ENCODE results near the gene CHP1.
A peak's percentile ranks its signal among the peaks of the same experiment; 100 is the strongest.
"Not testable (repeated sequence)": the region's sequence is repeated elsewhere in the genome, so short reads cannot be mapped to it uniquely, and the experiment has no call there.

Gene CHP1

GRCh38 chr15:41281236-41281635 lies 50.2 kb downstream of the CHP1 start:
- H4K20me1 ChIP-seq (ENCODE audit: insufficient read depth, low read length): no peaks in the 10 kb centered on the region
- no peaks in the 10 kb centered on the region for H3K9me2 ChIP-seq (ENCODE audit: low read depth, low read length)
- no peak overlapping the region for H3K4me3 ChIP-seq (ENCODE audit: low read depth, low read length, poor library complexity, severe bottlenecking)
- no peak overlapping the region for H3K4me2 ChIP-seq (ENCODE audit: low read length)
- H3F3A ChIP-seq (ENCODE audit: insufficient read depth, low read length): no peaks in the 10 kb centered on the region
- H3K79me2 ChIP-seq (ENCODE audit: insufficient read depth, low read length): peaks cover 22% of the 10 kb centered on the region
- TF ChIP-seq EZH2 (IDR thresholded peaks at IDR 0.05; ENCODE audit: borderline replicate concordance, low read length) (no peak), CTCF (IDR thresholded peaks at IDR 0.05; ENCODE audit: low read length) (no peak)
- H3K4me1 ChIP-seq (ENCODE audit: insufficient read depth, low read length, severe bottlenecking): peaks cover 26% of the 10 kb centered on the region
- no peaks in the 10 kb centered on the region for H3K9me3 ChIP-seq (ENCODE audit: low read length)
- no peak overlapping the region for H2AFZ ChIP-seq (ENCODE audit: low read length)
- H3K36me3 ChIP-seq (ENCODE audit: insufficient read depth, low read length): peaks cover 42% of the 10 kb centered on the region
- no peak overlapping the region for H3K9ac ChIP-seq (ENCODE audit: low read length)
- H3K27ac ChIP-seq (ENCODE audit: low read depth, low read length, poor library complexity, severe bottlenecking): peak overlapping the region; percentile 94
- no peaks in the 10 kb centered on the region for H3K27me3 ChIP-seq (ENCODE audit: insufficient read depth, low read length)

- not testable (repeated sequence) for H3K4me2 ChIP-seq (ENCODE audit: low read length); H3K9me3 ChIP-seq (ENCODE audit: low read length); H2AFZ ChIP-seq (ENCODE audit: low read length); H4K20me1 ChIP-seq (ENCODE audit: insufficient read depth, low read length); H3K4me3 ChIP-seq (ENCODE audit: low read depth, low read length, poor library complexity, severe bottlenecking); H3K9me2 ChIP-seq (ENCODE audit: low read depth, low read length); H3K9ac ChIP-seq (ENCODE audit: low read length); H3F3A ChIP-seq (ENCODE audit: insufficient read depth, low read length); H3K27me3 ChIP-seq (ENCODE audit: insufficient read depth, low read length)
- peaks cover 50% of the 10 kb centered on the region for H3K36me3 ChIP-seq (ENCODE audit: insufficient read depth, low read length)
- peaks cover 34% of the 10 kb centered on the region for H3K79me2 ChIP-seq (ENCODE audit: insufficient read depth, low read length)
- H3K27ac ChIP-seq (ENCODE audit: low read depth, low read length, poor library complexity, severe bottlenecking): peak overlapping the region; percentile 94
- peaks cover 38% of the 10 kb centered on the region for H3K4me1 ChIP-seq (ENCODE audit: insufficient read depth, low read length, severe bottlenecking)
Observed at GRCh38 chr15:41282436-41282835, 51.4 kb downstream of the CHP1 start.

- H3K9me2 ChIP-seq (ENCODE audit: low read depth, low read length); H3K9me3 ChIP-seq (ENCODE audit: low read length); H4K20me1 ChIP-seq (ENCODE audit: insufficient read depth, low read length); H3F3A ChIP-seq (ENCODE audit: insufficient read depth, low read length); H2AFZ ChIP-seq (ENCODE audit: low read length); H3K27me3 ChIP-seq (ENCODE audit: insufficient read depth, low read length): not testable (repeated sequence)
- Histone ChIP-seq H3K79me2 (ENCODE audit: insufficient read depth, low read length) (peaks cover 34% of the 10 kb centered on the region), H3K36me3 (ENCODE audit: insufficient read depth, low read length) (peaks cover 57% of the 10 kb centered on the region), H3K27ac (ENCODE audit: low read depth, low read length, poor library complexity, severe bottlenecking) (peak overlapping the region; percentile 94), H3K4me3 (ENCODE audit: low read depth, low read length, poor library complexity, severe bottlenecking) (peak overlapping the region; percentile 99), H3K9ac (ENCODE audit: low read length) (peak overlapping the region; percentile 53), H3K4me2 (ENCODE audit: low read length) (peak overlapping the region; percentile 98), H3K4me1 (ENCODE audit: insufficient read depth, low read length, severe bottlenecking) (peaks cover 42% of the 10 kb centered on the region)
Observed at GRCh38 chr15:41282980-41283652, 52.0 kb downstream of the CHP1 start.

GRCh38 chr15:41283653-41284426 lies 52.8 kb downstream of the CHP1 start:
- Histone ChIP-seq H3K27me3 (ENCODE audit: insufficient read depth, low read length) (no peaks in the 10 kb centered on the region), H3K9ac (ENCODE audit: low read length) (peak overlapping the region; percentile 99), H3K9me3 (ENCODE audit: low read length) (no peaks in the 10 kb centered on the region), H3K79me2 (ENCODE audit: insufficient read depth, low read length) (peaks cover 40% of the 10 kb centered on the region), H3K36me3 (ENCODE audit: insufficient read depth, low read length) (peaks cover 59% of the 10 kb centered on the region), H3F3A (ENCODE audit: insufficient read depth, low read length) (no peaks in the 10 kb centered on the region), H4K20me1 (ENCODE audit: insufficient read depth, low read length) (no peaks in the 10 kb centered on the region), H2AFZ (ENCODE audit: low read length) (no peak overlapping the region), H3K4me2 (ENCODE audit: low read length) (peak overlapping the region; percentile 98), H3K9me2 (ENCODE audit: low read depth, low read length) (no peaks in the 10 kb centered on the region), H3K4me1 (ENCODE audit: insufficient read depth, low read length, severe bottlenecking) (peaks cover 49% of the 10 kb centered on the region), H3K4me3 (ENCODE audit: low read depth, low read length, poor library complexity, severe bottlenecking) (peak overlapping the region; percentile 99), H3K27ac (ENCODE audit: low read depth, low read length, poor library complexity, severe bottlenecking) (peak overlapping the region; percentile 94)
- TF ChIP-seq EZH2 (IDR thresholded peaks at IDR 0.05; ENCODE audit: borderline replicate concordance, low read length): no peak
- TF ChIP-seq CTCF (IDR thresholded peaks at IDR 0.05; ENCODE audit: low read length): no peak

Measured in OCI-LY1 (cell line).